ENCODE measurements around the gene MLN.

The MLN gene

DNA sequence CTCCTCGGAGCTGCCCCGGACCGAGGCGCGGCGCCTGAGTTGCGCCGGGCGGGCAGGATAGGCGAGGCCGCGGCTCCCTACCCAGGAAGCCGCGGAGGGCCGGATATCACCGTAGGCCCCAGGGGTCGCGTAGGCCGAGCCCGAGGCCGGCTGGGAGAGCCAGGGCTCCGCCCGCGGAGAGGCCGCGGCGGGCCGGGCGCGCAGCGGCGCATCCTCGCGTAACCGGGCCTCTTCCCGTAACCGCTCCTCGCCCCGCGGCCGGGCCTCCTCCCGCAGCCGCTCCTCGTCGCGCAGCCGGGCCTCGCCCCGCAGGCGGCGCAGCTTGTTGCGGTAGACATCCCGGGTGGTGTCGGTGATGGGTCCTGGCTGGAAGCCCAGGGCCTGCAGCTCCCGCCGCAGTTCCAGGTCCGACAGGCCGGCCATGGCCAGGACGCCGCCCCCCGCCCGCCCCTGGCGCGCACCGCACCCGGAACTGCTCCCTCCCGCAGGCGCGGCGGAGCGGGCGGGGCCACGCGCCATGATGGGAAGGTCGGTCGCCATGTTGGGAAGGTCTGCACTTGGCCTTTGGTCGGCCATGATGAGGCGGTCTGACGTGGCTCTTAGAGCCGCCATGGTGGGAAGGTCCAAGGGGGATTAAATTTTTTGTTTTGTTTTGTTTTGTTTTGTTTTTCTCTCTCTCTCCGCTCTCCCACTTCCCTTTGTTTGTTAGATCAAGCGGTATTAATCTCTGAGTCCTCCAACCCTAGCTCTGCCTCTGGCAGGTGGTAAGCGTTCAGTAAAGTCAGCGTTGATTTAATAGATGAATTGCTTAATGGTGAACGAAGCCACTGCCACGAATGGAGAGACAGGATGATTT lies 14.9 kb downstream of the MLN start, which contains the start of gene LEMD2:
TSS of gene LEMD2 (minus strand) at position 437 of the 856 bp plus-strand sequence. CDS start at position 423, 14 bp downstream.
- peak; percentile 87 for DNase-seq (ENCODE audit: low read depth)

GRCh38 chr6:33787954-33788693 lies 15.7 kb downstream of the MLN start:
- DNase-seq (ENCODE audit: low read depth), result peak; percentile 42

- DNase-seq (ENCODE audit: low read depth), result no peak
These were observed 16.4 kb downstream of the MLN start for GRCh38 chr6:33787346-33787953.

DNA sequence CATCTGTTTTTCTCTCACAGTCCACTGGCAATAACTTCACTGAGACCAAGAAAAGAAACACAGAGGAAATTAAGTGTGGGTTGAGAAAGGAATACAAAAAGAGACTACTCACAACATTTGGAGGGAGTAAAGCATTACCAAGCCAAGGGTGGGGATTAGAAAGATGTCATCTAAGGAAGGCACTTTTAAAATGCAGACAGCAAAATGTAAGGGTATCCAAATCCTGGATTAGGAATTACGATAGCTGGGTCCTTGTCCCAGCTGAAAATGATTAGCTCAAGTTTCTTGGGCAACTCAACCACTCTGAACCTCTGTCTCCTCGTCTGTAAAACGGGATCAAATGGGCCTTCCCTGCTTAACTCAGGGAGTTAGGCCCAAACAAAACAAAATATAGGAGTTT lies 17.1 kb downstream of the MLN start:
- no peak for DNase-seq (ENCODE audit: low read depth)

GRCh38 chr6:33785778-33786177 lies 18.0 kb downstream of the MLN start:
- DNase-seq (ENCODE audit: low read depth), result no peak

DNA sequence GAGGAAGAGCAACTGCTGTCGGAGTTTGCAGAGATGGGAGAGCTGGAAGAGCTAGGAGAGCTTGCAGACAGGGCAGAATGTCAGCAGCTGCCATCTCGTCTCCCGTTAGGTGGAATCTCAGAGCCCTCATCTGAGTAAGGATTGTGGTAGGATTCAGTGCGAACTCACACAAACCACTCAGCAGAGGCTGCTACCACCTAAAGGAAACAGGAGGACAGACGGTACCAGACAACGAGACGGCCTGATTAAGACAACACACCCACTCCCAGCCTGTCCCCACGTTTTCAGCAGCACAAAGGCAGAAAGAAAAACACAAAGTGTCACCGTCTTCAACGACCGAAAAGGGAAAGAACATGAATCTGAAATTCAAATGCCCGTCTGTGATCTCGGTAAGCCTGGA lies 19.0 kb downstream of the MLN start:
- no peak for DNase-seq (ENCODE audit: low read depth)

DNA sequence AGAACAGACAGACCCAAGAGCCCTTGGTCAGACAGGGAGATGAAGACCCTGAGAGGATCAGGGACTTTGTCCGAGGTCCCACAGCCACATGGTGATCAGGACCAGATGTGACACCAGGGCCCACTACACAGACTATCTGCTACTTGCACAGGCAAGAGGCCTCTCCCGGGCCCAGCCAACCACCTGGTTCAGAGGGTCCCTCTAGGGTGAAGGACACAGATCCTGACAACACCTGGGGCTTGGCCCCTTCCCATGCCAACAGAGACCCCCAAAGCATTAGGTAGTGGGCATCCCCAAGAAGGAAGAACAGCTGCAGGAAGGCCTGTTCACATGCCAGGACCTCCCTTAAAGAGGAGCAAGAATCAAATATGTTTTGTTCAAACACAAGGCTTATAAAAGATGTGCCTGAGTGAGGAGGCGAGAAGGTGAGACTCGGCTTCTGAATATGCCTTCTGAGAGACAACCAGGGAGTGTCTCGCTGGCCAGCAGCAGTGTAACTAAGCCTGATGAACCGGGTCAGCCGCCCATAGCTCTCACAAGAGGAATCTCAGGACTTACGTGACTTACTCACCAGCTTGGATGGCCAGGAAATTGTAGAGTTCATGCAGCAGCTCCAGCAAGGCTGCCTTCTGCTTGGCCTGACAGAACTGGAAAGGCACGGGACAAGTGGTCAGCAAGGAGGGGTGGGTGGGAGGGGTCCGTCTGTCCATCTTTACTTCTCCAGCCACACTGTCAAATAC lies 19.9 kb downstream of the MLN start:
- DNase-seq (ENCODE audit: low read depth), result no peak

- DNase-seq (ENCODE audit: low read depth), result no peak
These were observed 21.2 kb downstream of the MLN start for GRCh38 chr6:33782561-33782960.

- no peak for DNase-seq (ENCODE audit: low read depth)
These were observed 22.4 kb downstream of the MLN start for GRCh38 chr6:33781131-33781975.

DNA sequence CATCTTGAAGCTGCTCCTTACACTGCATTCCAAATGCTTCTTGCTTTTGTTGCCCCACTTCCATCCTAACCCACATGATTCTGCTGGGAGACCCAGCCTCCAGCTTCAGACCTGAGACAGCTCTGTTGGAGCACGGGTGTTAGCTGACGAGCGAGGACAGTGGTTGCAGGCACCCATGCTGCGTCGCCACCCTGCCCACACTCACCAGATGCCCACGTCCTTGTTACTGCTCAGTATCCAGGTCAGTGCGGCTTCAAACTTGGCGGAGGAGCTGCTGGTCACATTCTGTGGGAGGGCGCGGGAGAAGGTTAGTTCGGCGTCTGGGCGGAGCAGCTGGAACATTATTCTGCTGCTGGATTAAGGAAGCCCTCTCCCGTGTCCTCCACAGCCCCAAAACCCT lies 23.9 kb downstream of the MLN start:
- DNase-seq (ENCODE audit: low read depth), result no peak

DNA sequence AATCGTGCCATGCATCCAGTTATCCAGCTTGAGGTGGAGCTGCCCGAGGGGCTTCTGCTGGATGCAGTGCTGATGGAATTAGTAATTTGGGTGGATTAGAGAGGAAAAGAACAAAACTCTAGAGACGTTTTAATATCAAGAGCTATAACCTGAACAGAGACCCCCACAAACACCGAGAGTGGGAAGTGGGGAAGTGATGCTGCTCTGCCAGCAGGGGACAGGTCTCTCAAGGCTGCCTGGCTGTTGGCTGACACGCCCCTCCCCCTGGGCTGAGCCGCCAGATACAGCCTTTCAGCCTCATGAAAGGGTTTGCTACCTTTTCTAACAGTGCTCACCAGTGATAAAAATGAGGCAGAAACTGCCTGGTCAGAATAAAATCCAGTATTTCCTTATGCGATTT lies 24.5 kb downstream of the MLN start:
- no peak for DNase-seq (ENCODE audit: low read depth)

DNA sequence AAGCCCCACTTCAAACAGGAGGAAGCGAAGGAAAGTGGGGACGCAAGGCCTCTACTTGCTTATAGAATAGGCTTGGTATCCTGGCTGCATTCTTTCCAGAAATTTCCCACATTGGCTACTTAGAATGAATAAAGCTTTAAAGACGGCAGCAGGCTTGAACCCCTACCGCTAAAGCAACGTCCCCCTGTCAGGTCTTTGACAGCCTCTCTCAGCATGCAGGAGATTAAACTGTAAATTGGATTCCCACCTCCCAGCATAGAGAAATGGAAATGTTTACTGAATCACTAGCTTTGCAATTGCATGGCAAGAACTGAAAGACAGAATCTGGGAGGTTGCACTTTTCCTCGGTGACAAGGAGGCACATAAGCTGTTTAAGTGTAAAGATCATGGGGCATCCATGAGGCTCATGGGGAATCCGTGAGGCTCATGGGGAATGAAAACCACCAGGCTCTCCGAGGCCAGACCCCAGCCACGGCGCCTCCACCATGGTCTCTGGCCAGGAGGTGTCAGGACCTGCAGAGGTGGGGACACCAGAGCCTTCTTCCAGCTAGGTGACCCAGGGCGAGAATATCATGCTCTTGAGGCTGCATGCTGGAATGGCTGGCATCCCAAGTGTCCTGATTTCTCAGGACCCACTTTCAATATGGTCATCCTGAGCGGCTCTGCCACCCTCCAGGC lies 25.2 kb downstream of the MLN start:
- DNase-seq (ENCODE audit: low read depth), result no peak

GRCh38 chr6:33777398-33778388 lies 26.1 kb downstream of the MLN start:
- no peak for DNase-seq (ENCODE audit: low read depth)

DNA sequence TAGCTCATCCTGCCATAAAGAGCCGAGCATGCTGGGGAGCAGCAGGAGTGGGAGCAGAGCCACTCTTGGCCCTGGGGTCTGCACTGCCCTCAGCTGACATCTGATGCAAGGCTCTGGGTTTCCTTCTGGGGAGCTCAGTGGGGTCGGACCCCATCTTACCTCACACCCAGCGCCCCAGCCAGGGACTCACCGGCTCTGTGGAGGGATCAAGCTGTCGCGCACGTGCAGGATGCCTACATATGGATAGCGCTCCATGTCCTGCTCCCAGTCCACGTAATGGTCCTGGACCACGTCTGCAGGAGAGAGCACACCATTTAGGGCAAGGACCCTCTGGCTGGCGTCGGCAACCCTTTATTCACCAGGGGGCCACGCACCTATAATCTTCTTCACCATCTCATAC lies 27.0 kb downstream of the MLN start:
- DNase-seq (ENCODE audit: low read depth), result no peak

DNA sequence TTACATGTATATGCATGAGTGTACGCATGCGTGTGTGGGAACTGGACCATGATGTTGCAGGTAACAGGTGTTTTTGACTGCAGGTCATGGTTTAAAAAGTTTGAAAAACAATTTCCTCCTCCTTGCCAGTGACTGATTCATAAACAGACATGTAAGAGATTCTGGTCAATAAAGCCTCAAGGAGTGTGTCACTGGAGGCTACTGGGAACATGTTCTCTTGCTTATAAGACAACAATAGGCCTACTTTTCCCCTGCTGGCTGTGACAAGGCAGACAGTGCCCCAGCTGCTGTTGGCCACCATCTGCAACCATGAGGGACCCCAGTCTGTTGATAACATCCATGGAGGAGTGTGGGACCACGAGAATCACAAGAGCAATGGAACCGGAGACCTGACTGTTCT lies 27.6 kb downstream of the MLN start:
- no peak for DNase-seq (ENCODE audit: low read depth)

DNA sequence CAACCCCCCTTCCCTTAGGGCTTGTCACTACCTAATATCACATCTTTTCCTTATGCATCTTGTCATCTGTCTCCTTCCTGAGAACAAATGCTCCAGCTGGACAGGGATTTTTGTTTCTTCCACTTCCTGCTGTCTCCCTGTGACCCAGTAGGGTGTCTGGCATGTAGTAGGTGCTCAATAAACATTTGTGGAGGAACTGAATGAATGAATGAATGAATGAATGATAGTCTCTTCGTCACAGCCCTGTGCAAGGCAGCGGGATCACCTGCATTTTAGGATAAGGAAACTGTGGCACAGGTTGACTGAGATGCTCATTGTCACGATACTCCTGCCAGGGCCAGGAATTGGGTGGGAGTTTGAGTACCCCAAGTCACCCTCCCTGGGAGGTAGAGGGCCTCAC lies 29.0 kb downstream of the MLN start:
- DNase-seq (ENCODE audit: low read depth), result no peak

DNA sequence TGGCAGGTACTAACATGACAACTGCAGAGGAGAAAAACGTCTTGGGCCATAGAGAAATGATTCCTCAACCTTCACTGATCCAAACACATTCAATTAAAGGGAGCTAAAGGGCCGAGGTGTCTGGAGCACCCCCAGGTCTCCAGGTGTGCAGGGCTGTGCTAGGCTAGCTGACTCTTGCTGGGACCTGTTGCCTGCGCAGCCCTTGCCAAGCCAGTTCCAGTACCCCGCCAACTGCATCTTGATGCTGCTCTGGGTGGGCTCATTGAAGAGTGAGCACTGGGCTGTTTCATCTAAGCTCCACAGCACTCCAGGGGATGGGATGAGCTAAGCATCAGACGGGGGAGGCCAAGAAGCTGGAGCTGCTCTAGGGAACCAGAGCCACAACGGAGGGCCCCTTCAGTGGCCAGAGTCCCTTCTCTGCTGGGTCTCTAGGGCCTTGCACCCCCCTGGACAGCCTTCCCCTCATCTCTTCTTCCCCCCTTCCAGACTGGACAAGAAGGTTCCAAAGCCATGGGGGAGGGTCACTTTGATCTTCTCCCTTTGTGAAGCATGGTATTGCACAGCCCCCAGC lies 30.8 kb downstream of the MLN start:
- no peak for DNase-seq (ENCODE audit: low read depth)

DNA sequence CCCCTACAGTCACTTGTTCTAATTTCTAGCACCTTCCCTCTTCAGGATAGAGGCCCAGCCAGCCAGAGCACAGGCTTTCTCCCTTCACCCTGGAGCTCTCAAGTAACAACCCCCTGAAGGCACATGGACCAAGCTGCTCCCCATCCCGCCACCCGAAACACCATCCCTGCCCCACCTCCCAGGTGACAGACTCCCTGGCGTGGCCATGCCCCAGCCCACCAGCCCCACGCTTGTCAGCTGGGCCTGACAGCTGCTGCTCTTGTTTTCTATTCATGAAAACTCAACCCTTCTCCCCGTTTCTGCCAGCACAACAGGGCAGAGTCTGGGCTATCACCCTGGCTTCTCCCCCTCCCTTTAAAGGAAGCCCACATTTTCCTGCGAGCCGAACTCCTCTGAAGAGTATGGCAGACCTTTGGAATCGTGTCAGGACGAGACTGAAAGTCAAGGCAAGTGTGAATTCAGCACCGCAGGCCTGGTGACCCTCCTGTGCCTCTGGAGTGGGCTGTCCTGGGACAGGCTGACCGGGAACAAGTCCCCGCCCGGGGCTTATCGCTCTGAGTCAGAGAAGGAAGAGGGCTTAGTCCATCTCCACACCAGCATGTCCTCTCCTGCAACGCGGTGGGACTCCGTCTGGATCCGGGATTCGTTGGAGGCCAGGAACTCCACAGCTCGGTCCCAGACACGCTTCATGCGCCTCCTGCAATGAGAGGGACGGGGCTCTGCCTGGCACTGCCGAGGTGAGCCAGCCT lies 31.5 kb downstream of the MLN start:
- DNase-seq (ENCODE audit: low read depth), result no peak

Data from activated T-helper 1 cell treated with Interleukin-2 at 50 U/mL for 16 hours (primary cell).